ENCODE results near the gene CCNB2.
A peak's percentile ranks its signal among the peaks of the same experiment; 100 is the strongest.

Gene CCNB2

DNA sequence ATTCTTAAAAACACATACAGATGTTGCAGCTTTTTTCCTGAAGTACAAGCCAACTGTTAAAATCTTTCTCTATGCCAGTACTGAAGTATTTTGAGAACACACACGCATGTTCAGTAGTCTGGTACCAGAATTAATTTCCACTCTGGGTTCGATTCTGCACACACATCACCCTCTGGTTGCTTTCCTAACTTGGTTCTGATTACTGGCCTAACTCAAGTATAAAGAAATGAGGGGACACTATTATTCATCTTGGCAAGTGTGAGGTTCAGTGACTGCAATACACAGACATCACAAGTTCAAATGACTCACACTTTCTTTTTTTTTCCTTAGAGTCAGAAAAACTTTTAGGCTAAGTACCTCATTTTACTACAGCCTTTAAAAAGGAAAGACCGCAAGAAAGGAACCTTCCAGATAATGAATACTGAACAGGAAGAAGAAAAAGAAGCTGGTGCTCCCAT lies 64.3 kb downstream of the CCNB2 start:
- peak; percentile 16 for DNase-seq

DNA sequence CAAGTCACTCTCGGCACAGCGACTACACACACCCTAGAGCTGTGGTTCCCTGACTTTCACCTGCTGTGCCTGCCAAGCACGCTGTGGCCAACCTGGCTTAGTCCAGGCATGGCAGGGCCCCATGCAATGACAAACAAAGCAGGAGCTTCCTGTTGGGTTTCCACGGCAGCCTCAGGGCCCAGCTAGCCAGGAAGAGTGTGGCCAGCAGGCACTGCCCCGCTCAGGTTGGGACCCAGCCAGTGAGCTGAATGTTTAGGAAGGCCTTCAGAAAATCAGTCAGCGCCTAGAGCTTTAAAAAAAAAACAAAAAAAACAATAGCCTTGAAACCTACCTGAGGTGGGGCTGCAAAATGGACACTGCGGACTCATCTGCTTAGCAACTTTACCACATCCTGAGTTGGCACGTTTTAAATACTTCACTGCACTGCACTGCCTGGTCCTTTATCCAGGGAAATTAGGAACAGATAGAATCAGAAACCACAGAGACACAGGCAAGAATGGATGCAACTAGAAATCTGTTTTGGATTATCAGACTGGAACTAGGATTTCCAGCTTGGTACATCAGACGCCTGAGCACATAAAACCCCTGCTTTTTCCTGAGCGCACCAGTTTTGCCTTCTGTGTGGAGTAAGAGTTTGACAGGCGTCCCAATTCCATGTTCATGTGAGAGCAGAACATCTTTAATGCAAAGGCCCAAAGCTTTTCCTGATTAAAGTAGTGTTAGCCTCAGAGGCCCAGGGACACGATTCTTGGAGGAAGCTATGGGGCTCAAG lies 65.5 kb downstream of the CCNB2 start:
- no peak for DNase-seq

DNA sequence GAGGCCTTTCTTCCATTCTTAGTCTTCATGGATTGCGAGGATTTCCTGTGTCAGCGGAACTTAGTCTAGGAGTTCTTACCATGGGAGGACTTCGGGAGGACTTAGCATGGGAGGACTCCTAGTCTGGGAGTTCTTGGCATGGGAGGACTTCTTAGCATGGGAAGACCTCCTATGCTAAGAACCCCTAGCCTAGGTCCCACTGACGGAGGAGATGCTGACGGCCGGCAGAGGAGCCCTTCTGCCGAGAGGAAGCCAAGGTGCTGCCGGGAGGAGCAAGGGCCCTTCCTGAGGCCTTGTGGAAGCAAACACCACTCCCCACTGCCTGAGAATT lies 66.1 kb downstream of the CCNB2 start:
- DNase-seq = no peak

DNA sequence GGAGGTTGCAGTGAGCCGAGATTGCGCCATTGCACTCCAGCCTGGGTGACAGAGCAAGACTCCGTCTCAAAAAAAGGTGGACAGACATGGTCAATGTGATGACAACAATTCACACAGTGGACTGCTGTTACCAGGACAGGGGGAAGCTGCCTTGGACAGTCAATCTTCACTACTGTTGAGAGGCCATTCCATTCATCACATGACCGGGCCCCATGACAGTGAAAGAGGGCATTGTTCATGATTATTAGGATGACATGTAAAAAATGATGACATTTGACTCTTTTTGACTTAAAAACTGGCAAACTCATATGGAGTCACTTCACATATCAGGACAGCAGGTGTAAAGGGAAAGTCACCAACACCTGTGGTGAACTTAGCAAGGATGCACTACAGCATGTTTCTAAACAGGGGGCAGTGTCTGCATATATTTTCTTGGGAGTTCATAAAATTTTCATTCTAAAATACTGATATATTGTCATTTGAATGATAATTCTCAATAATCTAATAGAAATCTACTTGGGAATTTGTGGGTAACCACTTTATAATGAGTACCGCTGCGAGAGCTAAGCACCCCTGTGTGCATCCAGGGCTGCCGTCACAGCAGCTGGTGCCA lies 67.4 kb downstream of the CCNB2 start:
- no peak for DNase-seq

DNA sequence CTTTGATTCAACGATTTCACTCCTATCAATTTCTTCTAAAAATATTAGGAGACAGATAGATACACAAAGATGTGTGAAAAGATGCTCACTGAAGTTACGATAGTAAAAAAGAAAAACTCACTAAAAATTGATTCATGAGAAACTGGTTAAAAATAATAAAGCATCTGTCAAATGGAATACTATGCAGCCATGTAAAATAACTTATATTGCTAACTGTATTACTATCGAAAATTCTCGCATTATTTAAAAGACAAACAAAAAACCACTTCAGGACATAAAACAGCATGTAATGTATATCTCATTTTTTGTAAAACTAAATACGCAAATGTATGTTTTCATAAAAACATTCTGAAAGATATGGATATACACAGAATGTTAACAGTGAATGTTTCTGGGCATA lies 68.2 kb downstream of the CCNB2 start:
- no peak for DNase-seq

DNA sequence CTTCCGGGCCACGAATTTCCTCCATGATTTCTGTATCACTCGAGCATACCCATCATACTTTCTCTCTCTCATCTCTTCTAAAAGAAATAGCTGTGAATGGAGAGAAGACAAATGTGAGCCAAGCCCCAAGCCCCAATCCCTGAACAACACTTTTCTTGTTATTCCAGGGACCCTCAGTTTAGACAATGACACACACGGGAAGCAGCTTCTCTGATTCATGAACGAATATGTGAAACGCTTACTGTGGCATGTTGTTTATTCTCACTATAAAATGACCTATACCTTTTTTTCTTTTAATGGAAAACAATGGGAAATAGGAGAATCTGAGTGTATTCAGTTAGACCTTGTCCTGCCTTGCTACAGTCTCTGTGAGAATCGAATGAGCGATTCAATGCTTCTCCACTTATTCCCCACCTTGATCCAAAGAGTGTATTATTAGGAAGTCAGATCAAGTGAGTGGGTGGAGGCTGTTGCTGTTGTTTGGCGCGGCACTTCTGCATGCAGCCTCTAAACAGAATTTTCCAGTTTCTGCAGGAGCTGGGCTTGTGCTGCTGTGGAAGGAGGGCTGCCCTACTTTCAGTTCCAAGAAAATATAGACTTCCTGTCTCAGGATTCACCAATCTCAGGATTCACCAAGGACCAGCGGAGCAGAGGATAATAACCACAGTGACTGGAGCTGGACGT lies 69.3 kb downstream of the CCNB2 start:
- no peak for DNase-seq

All from activated CD4-positive, alpha-beta T cell treated with anti-CD3 and anti-CD28 coated beads, Interleukin-10, Interleukin-2, amounts not matched to agents 100 ng/mL and 50 ng/mL, durations not matched to agents 16 hours and 8 hours (primary cell).